HG02763 (cell line): ENCODE data around the gene PAK2.
"Not testable (repeated sequence)": the region's sequence is repeated elsewhere in the genome, so short reads cannot be mapped to it uniquely, and the experiment has no call there.

Experiments
- ATAC-seq: cut with Tn5 transposase; IDR thresholded peaks from one replicate; pipeline ENCODE4 v1.9.1; 2021; ENCODE audit warnings: mild to moderate bottlenecking, moderate library complexity; ENCODE audit not compliant: unreplicated experiment

PAK2 gene

GRCh38 chr3:196777836-196778235 is 38.2 kb downstream of the PAK2 start:
- no peak for ATAC-seq

DNA sequence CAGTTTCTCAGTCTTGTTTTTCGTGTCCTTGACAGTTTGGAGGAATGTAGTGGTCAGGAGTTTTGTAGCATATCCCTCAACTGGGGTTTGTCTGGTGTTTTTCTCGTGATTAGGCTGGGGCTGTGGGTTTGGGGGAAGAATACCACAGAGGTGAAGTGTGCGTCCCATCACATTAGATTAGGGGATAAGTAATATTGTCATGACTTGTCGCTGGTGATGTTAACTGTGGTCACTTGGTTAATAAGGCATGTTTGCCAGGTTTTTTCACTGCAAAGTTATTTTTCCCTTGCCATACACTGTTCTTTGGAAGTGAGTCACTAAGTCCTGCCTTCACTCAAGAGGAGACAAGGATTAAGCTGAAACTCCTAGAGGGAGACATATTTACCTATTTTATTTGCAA is 39.1 kb downstream of the PAK2 start:
- ATAC-seq, result no peak

GRCh38 chr3:196782511-196782910 is 42.9 kb downstream of the PAK2 start:
- ATAC-seq, result no peak

- no peak for ATAC-seq
Observed at GRCh38 chr3:196788528-196788927, 48.9 kb downstream of the PAK2 start.

GRCh38 chr3:196789885-196790359 is 50.3 kb downstream of the PAK2 start:
- no peak for ATAC-seq

- no peak for ATAC-seq
Observed at GRCh38 chr3:196790636-196791035, 51.0 kb downstream of the PAK2 start.

DNA sequence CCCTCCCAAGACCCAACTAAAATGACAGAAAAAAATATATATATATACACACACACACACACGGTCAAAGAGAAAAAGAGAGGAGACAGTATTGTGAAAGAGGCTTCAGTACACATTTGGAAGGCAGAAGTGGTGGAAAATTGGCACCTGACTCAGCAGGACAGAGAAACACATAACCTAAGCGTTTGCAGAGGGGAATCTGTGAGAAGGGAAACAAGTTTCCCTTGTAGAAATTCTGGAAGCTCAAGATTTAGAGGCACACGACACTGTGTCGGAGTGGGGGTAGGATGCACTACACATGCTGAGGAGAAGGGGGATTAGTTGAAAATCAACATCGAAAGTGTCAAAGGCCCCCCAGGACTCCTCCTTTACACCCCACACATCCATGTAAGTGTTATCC is 53.1 kb downstream of the PAK2 start:
- ATAC-seq, result no peak

GRCh38 chr3:196793246-196793645 is 53.6 kb downstream of the PAK2 start:
- no peak for ATAC-seq

DNA sequence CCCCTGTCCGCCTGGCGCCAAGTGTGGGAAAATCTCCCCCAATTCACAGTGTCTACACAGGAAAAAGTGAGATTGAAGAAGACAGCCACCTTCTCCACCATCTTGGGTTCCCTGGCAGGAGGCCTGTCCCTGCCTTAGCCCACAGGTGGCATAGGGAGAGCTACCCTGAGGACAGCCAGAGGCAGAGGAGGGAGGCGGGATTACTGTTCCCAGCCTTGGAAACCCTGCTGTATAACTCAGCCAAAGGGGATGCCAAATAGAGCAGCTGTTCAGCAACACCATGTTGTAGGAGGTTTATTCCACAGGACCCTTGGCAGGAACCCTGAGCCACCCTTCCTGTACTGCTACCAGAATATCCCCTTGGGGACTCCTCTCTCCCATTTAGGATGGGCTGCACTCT is 54.8 kb downstream of the PAK2 start:
- ATAC-seq, result no peak

DNA sequence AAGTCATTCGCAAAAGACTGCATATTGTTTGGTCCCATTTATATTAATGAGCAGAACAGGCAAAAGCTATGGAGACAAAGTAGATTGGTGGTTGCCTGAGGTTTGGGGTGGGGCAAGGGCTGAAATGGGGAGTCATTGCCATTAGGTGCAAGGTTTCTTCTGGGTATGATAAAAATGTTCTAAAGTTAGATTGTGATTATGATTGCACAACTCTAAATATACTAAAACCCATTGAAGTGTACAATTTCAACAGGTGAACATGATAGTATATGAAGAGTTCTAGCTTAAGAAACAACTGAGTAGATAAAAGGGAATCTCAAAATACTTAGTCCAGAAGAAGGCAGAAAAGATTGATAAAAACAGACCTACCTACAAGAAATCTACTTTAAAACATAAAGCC is 56.7 kb downstream of the PAK2 start:
- ATAC-seq, result no peak

DNA sequence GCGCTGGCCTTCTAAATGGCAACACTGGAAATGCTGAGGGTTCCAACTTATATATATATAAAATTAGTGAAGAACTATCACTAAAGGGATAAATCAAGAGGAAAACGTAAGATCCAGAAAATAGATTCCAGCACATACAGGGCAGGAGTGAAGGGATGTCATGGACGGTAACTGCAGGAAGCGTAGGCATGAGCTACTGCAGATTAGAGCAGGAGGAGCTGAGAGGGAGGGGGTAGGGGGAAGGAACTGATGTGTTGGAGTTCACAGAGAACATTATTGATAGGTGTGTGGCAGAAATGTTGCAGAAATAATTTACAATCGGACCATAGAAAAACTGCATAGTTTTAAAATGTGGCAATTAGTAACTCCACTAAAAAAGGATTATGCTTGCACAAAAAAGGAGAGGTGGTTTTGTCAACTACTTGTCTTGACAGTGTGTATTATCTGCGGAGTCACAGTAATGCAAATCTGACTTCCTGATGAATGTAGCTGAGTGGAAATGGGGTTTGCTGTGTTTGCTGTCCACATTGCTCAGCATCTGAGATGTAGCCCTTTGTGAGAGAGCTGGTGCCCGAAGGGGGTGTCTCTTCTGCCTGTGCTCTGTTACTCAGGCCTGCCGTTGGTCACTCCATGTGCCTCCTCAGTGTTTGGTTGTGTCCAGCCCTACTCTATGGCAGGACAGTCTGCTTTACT is 61.2 kb downstream of the PAK2 start:
- no peak for ATAC-seq

DNA sequence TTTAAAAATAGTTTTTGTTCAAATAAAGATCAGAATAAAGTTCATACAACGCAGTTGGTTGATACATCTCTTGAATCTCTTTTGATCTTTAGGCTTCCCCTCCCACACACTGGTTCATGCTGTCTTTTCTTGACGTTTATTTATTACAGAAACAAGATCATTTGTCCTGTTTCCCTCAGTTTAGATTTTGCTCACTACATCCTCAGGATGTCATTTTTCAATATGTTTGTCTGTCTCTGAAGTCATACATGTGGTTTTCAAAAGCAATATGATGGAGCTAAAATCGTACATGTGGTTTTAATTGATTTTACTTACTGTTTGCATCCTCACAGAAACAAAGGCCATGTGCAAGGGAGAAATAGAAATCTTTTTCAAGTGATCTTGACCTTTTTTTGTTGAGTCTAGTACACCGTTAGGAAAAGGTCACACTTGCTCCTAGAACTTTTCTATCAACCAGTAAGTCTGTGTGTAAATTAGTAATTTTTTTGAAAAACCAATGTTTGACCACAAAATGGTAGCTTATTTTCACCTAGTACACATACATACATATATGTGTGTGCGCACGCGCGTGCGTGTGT is 64.3 kb downstream of the PAK2 start:
- no peak for ATAC-seq

DNA sequence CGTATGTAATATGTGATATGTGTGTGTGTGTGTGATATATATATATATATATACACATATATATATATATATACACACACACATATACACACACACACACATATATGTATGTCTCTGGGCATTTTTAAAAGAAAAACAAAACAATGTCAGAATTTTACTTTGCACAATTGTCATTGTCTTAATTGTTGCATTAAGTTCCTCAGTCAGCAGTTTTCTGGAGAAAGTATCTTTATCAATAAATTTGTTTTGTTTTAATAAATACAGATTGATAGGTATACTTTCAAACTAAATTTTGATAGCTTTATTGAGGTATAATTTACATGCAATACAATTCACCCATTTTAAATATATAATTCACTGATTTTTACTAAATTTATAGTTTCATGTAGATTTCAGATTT is 65.1 kb downstream of the PAK2 start:
- no peak for ATAC-seq

GRCh38 chr3:196810963-196811581 is 71.4 kb downstream of the PAK2 start:
- no peak for ATAC-seq

DNA sequence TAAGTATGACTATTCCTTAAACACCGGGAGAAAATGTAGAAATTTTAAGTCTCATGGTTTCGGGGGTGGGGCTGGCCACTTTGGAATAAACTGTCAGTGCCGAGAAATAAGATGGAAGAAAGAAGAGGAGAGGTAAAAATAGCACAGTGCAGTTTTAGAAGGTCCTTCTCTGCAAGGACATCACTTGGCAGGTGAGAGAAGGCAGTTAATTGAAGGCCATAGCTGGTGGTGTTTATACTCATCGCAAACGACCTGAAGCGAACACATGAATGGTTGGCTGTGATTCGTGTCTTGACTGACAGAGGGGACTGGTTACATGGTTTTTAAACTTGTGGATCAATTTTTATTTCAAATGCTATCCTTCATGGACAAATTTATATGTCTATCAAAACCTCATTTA is 73.2 kb downstream of the PAK2 start:
- ATAC-seq, result no peak

GRCh38 chr3:196813903-196814302 is 74.2 kb downstream of the PAK2 start:
- ATAC-seq, result no peak

- no peak for ATAC-seq
Observed at GRCh38 chr3:196821806-196822355, 82.2 kb downstream of the PAK2 start.

GRCh38 chr3:196829651-196830050 is 90.0 kb downstream of the PAK2 start:
- ATAC-seq, result not testable (repeated sequence)

GRCh38 chr3:196835086-196835485 is 95.4 kb downstream of the PAK2 start:
- ATAC-seq, result no peak

DNA sequence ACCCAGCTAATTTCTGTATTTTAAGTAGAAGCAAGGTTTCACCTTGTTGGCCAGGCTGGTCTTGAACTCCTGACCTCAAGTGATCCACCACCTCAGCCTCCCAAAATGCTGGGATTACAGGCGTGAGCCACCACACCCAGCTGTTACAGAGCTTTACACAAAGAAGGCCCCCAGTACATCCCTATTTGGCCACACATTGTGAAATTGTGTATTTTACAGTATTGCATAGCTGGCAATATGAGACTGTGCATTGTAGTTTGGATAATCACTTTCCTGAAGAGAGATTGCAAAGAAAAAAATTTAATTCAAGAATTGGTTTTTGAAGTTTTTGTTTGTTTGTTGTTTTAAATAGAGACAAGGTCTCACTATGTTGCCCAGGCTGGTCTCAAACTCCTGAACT is 97.0 kb downstream of the PAK2 start:
- not testable (repeated sequence) for ATAC-seq

DNA sequence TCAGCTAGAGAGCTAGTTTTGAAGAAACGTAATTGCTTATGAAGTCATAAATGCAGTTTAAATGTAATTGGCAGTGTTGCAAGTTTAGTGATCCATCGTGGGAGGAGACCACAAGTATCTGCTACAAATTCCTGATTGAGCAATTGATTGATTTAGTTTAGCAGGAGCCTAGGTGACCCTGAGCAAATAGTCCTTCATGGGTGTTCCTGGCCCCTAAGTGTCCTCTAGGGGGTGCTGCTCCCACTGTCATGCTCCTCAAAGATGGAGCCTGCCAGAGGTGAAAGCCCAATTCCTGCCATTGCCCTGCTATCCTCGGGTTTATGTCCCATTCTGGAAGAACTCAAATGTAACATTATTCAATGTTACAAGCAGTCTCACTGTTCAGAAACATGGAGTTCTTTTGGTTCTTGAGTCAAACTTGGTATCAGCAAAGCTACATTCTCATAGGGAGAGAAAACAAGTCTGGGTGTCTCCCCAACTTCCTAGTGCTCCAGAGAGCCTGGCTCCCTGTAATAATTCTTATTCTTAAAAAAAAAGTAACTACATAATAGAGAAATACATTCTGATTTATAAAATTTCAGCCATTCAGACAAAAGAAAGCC is 98.3 kb downstream of the PAK2 start:
- peak; percentile 63 for ATAC-seq

DNA sequence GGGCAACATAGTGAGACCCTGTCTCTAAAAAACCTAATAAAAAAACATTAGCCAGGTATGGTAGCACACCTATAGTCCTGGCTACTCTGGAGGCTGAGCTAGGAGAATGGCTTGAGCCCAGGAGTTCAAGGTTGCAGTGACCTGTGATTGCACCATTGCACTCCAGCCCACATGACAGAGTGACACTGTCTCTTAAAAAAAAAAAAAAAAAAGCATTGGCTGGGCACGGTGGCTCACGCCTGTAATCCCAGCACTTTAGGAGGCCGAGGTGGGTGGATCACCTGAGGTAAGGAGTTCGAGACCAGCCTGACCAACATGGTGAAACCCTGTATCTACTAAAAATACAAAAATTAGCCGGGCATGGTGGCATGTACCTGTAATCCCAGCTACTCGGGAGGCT is 99.7 kb downstream of the PAK2 start:
- ATAC-seq, result not testable (repeated sequence)
